DMS53 treated with DMSO at 0.1 percent for 48 hours (cell line): ENCODE data around the gene S1PR4.

ENCODE experiments used
- DNase-seq: peaks from one replicate; lab custom pipeline; 2025; ENCODE audit not compliant: unreplicated experiment; lab: John Stamatoyannopoulos, UW

S1PR4 gene, protein sequence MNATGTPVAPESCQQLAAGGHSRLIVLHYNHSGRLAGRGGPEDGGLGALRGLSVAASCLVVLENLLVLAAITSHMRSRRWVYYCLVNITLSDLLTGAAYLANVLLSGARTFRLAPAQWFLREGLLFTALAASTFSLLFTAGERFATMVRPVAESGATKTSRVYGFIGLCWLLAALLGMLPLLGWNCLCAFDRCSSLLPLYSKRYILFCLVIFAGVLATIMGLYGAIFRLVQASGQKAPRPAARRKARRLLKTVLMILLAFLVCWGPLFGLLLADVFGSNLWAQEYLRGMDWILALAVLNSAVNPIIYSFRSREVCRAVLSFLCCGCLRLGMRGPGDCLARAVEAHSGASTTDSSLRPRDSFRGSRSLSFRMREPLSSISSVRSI

GRCh38 chr19:3178377-3178972 is at the start of gene S1PR4:
Gene S1PR4 (plus strand): TSS chr19:3178769. CDS start chr19:3178793, 24 bp downstream.
- no peak for DNase-seq

DNA sequence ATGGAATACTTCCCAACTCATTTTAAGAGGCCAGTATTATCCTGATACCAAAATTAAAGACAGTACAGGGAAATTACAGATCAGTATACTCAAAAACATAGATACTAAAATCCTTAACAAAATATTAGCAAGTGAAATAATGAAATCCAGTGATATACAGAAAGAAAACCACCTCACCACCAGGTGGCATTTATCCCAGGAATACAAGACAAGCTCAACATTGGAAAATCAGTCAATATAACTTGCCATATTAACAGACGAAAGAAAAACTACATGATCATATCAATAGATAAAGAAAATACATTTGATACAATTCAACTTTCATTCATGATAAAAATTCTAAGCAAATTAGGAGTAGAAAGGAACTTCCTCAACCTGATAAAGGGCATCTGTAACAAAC is 49.5 kb upstream of the S1PR4 start:
- DNase-seq: peak; percentile 10

DNA sequence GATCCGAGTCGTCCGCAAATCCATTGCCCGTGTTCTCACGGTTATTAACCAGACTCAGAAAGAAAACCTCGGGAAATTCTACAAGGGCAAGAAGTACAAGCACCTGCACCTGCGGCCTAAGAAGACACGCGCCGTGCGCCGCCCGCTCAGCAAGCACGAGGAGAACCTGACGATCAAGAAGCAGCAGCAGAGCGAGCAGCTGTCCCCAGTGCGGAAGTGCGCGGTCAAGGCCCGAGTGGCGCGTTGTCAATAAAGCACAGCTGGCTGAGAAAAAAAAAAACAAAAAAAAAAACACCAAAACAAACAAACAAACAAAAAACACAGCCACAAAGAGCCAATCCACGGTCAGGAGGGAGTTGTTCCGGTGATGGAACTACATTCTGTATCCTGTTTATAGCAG is 47.4 kb upstream of the S1PR4 start:
- DNase-seq: no peak

- DNase-seq: no peak
Measured at GRCh38 chr19:3132971-3133792, 45.4 kb upstream of the S1PR4 start.

GRCh38 chr19:3133793-3134116 is 44.8 kb upstream of the S1PR4 start:
- no peak for DNase-seq

GRCh38 chr19:3135961-3136683 is 42.4 kb upstream of the S1PR4 start, which contains the start of gene GNA15:
Gene GNA15 (plus strand): TSS chr19:3136033. CDS start chr19:3136451, 418 bp downstream.
- DNase-seq: no peak

- DNase-seq: no peak
Measured at GRCh38 chr19:3136684-3137055, 41.9 kb upstream of the S1PR4 start.

DNA sequence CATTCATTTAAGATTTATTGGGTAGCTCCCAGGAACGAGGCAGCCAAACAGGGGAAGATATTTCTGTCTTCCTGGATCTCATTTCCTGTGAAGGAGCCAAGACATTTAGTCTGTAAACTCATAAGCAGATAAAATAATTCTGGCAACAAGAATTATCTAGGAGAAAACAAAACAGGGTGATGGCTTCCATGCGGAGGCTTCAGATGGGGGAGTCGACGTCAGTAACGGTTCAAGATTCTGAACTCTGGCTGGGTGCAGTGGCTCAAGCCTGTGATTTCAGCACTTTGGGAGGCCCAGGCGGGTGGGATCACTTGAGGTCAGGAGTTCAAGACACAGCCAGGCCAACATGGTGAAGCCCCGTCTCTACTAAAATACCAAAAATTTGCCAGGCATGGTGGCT is 41.5 kb upstream of the S1PR4 start:
- no peak for DNase-seq

- no peak for DNase-seq
Measured at GRCh38 chr19:3138268-3138667, 40.3 kb upstream of the S1PR4 start.

DNA sequence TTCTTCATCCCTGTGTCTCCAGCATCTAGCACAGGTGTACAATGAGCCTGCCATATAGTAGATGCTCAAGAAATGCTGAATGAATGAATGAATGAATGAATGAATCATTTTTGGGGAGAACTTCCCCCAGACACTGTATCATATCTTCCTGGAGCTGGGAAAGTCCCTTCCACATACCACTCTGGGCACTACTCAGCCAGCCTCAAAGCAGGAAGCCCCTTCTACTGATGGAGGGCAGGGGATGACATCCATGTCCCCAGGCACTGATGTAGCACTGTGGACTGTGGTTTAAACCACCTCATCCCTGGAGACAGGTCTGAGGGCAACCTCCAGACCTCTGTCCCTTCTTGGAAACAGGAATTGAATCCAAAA is 37.9 kb upstream of the S1PR4 start:
- no peak for DNase-seq

GRCh38 chr19:3142292-3142670 is 36.3 kb upstream of the S1PR4 start:
- no peak for DNase-seq

GRCh38 chr19:3142781-3143337 is 35.7 kb upstream of the S1PR4 start:
- DNase-seq: no peak

DNA sequence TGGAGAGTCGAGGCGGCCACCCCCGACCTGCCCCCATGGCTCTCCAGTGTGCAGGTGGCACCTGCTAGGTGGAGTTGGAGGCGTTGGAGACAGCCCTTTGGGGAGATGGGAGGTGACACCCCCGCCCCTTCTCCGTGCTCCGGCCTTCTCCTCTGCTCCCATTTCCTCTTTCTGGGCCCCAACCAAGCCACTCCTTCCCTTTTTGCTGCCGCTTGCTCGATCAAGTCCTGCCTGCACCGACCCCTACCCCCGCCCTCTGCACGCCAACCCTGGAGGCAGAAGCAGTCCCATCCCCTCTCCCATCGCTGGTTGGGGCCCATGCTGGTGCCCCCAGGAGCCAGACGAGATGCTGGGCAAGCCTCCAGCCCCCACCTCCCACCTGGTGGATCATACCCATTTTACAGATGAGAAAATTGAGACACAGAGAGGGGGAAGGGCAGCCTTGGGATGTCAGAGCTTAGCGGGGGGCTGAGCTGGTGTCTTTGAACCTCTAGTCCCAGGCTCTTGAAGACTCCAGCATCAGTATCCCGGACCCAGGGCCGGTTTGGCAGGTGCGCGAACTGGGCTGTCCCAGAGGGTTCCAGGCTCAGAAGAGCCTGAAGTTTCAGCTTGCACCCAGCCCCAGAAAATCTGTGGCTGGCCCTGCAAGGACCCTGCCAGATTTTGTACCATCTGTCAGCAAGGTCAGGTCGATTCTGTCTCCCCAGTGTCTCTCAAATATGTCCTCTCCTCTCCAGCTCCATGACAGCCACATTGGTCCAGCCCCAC is 32.5 kb upstream of the S1PR4 start:
- DNase-seq: no peak

GRCh38 chr19:3146677-3147100 is 31.9 kb upstream of the S1PR4 start:
- DNase-seq: no peak

- no peak for DNase-seq
Measured at GRCh38 chr19:3148503-3148902, 30.1 kb upstream of the S1PR4 start.

- no peak for DNase-seq
Measured at GRCh38 chr19:3149089-3149488, 29.5 kb upstream of the S1PR4 start.

- no peak for DNase-seq
Measured at GRCh38 chr19:3149526-3150505, 28.8 kb upstream of the S1PR4 start.

DNA sequence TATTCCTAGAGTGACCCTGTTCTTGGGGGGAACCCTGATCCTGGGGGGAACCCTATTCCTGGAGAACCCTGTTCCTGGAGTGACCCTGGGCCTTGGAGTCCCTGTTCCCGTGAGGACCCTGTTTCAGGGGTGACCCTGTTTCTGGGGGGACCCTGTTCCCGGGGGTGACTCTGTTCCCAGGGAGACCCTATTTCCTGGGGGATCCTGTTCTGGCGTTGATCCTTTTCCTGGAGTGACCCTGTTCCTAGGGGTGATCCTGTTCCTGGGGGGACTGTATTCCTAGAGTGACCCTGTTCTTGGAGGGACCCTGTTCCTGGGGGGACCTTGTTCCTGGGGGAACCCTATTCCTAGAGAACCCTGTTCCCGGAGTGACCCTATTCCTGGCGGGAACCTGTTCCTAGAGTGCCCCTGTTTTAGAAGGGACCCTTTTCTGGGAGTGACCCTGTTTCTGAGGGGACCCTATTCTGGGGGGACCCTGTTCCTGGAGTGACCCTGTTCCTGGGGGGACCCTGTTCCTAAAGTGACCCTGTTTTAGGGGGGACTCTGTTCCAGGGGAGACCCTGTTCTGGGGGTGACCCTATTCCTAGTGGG is 27.7 kb upstream of the S1PR4 start:
- DNase-seq: no peak
